ENCODE measurements around the gene CFAP100.

- TF ChIP-seq FOXM1 (IDR thresholded peaks at IDR 0.05; ENCODE audit: borderline replicate concordance, low read depth): no peak
- TF ChIP-seq RAD21 (IDR thresholded peaks at IDR 0.05; ENCODE audit: low read depth): no peak
- TF ChIP-seq TEAD4 (IDR thresholded peaks at IDR 0.05): no peak
- no peak for TF ChIP-seq EP300 (IDR thresholded peaks at IDR 0.05; ENCODE audit: borderline replicate concordance)
- no peak for TF ChIP-seq CREB1 (IDR thresholded peaks at IDR 0.05; ENCODE audit: low read depth)
- TF ChIP-seq TAF1 (IDR thresholded peaks at IDR 0.05; ENCODE audit: low read depth): no peak
- no peak for TF ChIP-seq MAX (IDR thresholded peaks at IDR 0.05)
- TF ChIP-seq TCF12 (IDR thresholded peaks at IDR 0.05; ENCODE audit: low read depth): no peak
- no peak for TF ChIP-seq REST (IDR thresholded peaks at IDR 0.05; ENCODE audit: low read depth)
- TF ChIP-seq YY1 (IDR thresholded peaks at IDR 0.05; ENCODE audit: low read depth): no peak
- no peak for TF ChIP-seq CEBPB (IDR thresholded peaks at IDR 0.05)
- TF ChIP-seq EGR1 (IDR thresholded peaks at IDR 0.05): no peak
- TF ChIP-seq USF1 (IDR thresholded peaks at IDR 0.05): no peak
- no peak for TF ChIP-seq ZBTB7A (IDR thresholded peaks at IDR 0.05; ENCODE audit: low read depth)
Observed at GRCh38 chr3:126438186-126438585, 43.5 kb downstream of the CFAP100 start.

Data from Ishikawa (cell line).